HG03103 (cell line): Measurements from ENCODE around the gene ZBP1.

ENCODE experiments used
- ATAC-seq: cut with Tn5 transposase; IDR thresholded peaks from one replicate; pipeline ENCODE4 v1.9.1; 2021; ENCODE audit warnings: low read depth; ENCODE audit not compliant: unreplicated experiment

Gene ZBP1

DNA sequence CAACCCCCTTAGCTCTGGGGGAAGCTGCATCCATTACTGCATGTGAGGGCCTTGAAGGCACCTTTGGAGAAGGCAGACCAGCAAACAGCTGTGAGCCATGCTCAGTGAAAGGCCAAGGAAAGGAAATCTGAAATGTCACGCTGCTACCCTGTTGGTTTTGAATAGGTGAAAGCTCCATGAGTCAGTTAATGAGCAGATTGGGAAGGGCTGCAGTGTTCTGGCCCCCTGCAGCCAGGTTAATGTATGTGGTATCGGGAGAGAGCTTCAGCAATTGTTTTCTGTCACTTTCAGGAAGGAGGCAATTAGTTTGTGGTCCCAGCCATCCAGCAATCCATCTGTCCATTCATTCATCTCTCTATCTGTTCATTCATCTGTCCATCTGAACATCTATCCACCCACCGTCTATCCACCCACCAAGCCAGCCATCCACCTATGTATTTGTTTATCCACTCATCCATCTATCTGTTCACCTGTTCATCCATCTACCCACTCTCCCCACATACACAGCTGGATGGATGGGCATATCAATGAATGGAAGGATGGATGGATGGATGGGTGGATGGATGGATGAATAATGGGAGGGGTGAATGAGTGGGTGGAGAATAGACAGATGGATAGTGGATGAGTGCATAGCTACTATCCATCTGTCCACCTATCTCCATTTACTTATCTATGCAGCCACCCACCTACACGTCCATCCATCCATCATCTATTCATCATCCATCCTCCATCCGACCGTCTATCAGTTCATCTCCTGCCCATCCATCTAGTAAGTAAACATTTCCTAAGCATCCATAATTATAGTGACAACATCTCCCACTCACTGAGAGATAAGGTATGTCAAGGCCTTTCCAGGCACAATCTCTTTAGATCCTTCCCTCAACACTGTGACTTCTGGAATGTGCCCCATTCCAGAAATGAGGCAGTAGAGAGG is 43.3 kb downstream of the ZBP1 start:
- no peak for ATAC-seq

DNA sequence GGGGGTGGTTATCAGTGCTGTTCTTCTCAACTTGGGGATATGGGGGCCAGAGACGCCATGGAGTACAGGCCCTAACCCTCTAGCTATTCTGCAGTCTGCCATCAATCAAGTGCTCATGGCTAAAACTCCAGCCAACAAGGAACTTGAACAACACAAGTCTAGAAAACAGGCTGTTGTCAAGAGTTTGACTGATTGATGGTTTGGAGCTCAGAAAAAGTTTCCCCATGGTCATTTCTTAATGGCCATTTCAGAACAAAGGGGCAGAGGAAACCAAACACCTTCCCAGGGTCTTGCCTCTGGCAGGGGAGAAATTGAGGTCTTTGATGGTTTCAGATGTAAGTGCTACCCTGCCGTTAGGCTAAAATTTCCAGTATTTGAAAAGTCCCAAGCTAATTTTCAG is 44.2 kb downstream of the ZBP1 start:
- no peak for ATAC-seq

DNA sequence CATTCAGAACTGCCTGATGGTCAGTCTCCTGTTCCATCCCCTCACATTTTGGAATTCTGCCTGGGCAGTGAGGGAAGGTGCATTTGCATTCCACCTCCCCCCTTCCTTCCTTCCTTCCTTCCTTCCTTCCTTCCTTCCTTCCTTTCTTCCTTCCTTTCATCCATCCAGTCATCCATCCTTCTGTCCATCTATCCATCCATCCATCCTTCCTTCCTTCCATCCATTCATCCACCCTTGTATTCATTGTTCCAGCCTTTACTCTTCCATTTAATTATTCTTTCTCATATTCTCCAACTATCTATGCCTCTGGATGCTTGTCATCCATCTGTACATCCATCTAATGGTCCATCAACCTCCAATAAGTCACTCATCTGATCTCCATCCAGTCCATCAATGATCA is 45.3 kb downstream of the ZBP1 start:
- no peak for ATAC-seq

DNA sequence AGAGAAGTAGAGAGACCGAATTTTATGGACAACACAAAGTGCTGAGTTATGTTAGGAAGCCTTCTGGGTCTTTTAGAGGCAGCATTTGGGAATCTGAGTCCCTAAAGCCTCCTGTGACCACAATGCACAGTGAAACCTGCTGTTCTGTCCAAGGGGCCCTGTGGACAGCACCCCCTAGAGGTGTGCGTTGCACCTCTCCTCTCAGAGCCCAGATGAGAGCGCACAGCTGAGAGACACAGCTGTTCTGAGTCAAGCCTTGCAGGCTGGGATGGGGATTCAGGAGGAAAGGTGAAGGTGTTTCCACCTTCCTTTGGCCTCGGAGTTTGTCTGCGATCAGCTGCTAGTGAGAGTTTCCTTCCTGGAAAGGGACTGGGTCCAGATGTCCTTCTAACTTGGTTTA is 46.3 kb downstream of the ZBP1 start:
- ATAC-seq, result no peak

- no peak for ATAC-seq
These were observed 47.0 kb downstream of the ZBP1 start for GRCh38 chr20:57573242-57573641.

DNA sequence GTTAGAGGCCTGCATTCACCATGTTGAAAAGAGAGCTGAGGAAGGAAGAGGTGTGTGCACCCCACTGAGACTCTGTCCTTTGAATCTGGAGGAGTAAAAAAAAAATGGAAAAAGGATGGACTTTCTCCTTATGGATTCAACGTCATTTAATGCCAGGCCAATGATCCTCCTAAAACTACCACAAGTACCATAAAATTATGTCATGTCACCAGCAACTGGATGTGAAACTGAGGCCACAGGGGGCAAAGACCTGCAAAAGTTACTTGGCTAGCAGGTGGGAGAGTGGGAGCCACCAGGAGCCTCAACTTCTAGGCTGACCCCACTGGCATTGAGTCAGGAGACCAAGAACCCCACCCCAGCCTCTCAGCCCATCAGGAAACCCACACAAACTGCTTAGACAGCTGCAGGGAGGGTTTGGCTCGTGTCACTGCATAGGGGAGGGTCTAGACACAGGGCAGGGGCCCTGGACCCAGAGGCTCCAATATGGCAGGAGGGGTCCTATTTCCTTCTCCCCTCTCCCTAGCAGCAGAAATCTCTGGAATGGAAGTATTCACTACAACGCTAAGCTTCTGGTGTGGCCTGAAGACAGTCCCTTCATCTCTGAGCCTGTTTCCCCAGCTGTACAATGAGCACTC is 48.3 kb downstream of the ZBP1 start:
- no peak for ATAC-seq

GRCh38 chr20:57570920-57571319 is 49.3 kb downstream of the ZBP1 start:
- ATAC-seq, result no peak

DNA sequence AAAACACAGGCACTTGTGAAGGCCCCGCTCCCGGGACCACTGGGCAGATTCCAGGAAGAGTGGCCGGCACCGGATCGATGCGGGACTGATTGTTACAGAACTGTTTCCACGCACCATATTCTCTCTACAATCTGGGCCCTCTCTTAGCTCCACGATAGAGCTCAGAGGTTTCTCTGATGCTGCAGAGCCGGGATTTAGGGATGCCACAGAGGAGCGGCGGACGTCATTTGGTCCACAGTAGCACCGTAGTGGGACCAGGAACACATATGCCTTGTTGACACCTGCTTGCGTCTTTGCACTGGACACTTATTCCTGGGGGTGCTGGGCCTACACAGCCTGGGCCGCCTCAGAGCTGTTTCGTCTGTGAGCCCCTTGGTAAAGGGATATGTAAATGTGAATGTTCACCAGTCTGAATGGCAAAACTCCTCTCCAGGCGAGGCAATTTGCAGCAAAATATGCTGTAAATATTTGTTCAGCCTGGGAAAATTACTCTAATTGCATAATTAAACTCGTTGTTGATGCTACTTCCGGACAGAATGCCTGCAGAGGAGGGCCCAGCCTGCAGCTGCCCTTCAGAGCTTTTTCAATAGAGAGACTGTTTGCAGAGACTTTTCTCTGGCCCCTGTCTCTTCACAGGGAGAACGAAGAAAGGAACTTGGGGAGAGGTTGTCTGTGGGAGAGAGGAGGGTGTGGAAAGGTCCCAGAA is 49.9 kb downstream of the ZBP1 start:
- ATAC-seq, result no peak

GRCh38 chr20:57568960-57569359 is 51.3 kb downstream of the ZBP1 start:
- no peak for ATAC-seq

GRCh38 chr20:57568088-57568896 is 51.9 kb downstream of the ZBP1 start:
- ATAC-seq, result no peak

- no peak for ATAC-seq
These were observed 52.7 kb downstream of the ZBP1 start for GRCh38 chr20:57567471-57568079.

GRCh38 chr20:57566803-57567459 is 53.3 kb downstream of the ZBP1 start:
- no peak for ATAC-seq

- no peak for ATAC-seq
These were observed 53.8 kb downstream of the ZBP1 start for GRCh38 chr20:57566399-57566798.

- ATAC-seq, result no peak
These were observed 55.1 kb downstream of the ZBP1 start for GRCh38 chr20:57564951-57565642.

GRCh38 chr20:57564180-57564802 is 55.9 kb downstream of the ZBP1 start:
- ATAC-seq, result no peak

DNA sequence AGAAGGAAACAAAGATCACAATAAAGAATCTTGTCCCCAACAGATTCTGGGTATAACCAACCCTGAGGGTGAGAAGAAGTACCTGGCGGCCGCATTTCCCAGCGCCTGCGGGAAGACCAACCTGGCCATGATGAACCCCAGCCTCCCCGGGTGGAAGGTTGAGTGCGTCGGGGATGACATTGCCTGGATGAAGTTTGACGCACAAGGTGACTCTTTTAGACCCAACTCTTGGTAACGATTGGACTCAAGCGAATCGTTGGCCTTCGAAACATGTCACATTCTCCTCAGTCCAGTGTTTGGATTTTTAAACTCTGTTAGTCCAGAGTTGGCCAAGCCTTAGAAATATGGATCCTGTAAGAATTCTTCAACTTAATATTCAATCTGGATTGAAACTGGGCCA is 56.7 kb downstream of the ZBP1 start:
- no peak for ATAC-seq

- ATAC-seq, result no peak
These were observed 57.4 kb downstream of the ZBP1 start for GRCh38 chr20:57562541-57563465.
